GM19193 (cell line): ENCODE data around the gene TARS2.

Source experiments
- POLR2A ChIP-seq: IDR thresholded peaks from 4 replicates; pipeline ENCODE4 v1.6.1; 2011; ENCODE audit not compliant: insufficient read depth, insufficient read length; ENCODE audit errors: extremely low read depth

TARS2 gene

DNA sequence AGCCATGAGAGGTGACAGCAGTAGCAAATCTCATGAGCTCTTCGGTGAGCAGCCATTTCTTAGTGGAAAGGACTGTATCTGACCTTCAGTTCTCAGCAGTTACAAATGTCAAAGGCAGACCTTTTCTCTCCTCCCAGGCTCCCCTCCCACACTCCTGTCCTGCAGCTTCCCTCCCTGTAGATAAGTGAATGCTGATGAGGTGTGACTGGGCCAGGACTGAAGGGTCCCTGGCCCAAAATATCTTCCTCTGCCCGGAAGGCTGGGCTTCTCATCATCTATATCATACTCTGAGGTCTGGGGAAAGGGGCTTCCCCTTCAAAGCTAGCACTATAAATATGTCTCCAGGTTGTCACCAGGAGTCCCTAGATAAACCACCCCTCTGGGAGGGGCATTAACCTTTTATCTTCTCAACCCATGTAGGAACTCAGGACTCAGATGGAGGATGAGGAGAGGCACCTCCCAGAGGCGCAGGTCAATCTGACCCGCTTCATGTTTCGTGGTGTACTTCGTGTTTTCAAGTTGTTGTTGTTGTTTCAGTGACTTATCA lies 58.3 kb downstream of the TARS2 start:
- no peak for TF ChIP-seq POLR2A

- TF ChIP-seq POLR2A, result no peak
Observed at GRCh38 chr1:150546294-150546937, 59.2 kb downstream of the TARS2 start.

DNA sequence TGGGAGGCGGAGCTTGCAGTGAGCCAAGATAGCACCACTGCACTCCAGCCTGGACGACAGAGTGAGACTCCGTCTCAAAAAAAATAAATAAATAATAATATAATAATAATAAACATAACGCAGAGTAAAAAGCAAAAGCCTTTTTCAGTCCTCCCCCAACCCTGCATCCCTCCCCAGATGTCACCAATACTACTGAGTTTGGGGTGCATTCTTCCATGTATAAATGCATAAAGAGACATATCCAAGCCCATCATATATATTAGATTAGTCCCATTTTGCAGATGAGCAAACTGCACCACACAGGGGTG lies 61.1 kb downstream of the TARS2 start:
- no peak for TF ChIP-seq POLR2A

DNA sequence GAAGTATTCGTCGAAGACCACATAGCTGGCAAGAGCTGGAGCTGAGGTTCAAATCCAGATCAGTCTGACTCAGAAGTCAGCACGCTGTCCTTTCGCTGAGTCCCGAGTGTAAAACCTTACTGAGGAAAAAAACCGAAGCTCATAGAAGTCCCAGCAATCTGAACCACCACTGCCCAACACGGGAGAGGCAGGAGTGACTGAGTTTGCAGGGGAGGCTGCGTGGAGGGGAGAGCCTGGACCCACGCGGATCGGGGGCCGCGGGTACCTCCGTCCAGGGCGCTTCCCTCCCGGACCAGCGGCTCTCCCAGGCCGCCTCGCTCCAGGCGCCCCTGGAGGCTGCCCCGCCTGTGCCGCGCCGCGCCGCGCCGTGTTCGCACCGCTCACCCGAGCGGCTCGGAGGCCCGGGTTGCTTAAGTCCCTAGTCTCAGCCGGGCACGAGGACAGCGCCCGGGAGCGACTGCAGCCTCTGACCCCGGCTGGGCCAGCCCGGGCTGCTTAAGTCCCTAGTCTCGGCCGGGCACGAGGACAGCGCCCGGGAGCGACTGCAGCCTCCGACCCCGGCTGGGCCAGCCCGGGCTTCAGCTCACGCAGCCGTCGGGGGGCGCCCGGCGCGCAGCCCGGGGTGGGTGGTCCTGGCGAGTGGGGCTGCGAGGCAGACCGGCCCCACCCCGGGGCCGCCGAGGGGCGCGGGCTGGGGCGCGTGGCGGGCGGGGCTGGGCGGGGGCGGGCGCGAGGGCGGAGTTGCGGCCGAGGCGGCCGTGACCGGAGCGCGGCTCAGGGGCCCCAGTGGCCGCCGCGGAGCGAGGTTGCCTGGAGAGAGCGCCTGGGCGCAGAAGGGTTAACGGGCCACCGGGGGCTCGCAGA lies 61.6 kb downstream of the TARS2 start, which contains the start of gene ADAMTSL4:
Gene ADAMTSL4 (plus strand): TSS at position 777 of the 864 bp plus-strand sequence. CDS start 2,881 bp downstream, outside the sequence.
- no peak for TF ChIP-seq POLR2A

- no peak for TF ChIP-seq POLR2A
Observed at GRCh38 chr1:150549496-150550221, 62.4 kb downstream of the TARS2 start.

DNA sequence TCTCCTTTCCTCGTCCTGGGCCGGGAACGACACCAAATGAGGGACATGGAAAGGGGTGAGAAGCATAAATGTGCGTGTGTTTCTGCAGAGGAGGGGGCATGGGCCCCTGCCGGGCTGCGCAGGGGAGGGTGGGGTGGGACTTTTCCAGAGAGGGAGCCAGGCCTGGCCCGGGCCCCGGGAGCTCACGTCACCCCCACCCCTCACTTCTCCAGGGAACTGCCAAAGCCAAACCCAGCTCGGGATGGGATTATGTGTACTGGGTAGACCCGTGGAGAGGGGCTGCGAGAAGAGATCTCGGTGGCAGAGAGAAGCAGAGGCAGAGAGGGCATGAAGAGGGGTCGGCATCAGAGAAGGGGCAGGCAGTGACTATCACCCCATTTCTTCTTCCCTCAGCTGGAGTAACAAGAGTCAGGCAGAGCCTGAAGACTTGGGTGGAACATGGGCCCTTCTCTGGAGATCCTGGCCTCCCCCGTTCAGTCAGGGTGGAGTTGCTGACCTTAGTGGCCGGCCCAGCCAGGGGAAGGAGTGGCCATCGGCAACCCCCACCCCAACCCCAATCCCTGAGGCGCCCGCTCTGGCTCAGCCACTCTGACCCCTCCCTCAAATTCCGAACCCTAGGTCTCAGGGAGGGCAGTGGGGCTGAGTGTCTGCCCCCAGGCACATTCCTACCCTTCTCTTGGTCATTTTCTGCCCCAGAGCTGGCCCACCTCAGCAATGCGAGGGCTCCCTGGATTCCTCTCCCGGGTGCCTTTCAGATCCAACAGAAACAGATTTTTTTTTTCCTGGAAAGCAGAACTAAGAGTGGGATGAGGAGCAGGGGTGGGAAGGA lies 63.2 kb downstream of the TARS2 start:
- no peak for TF ChIP-seq POLR2A

- TF ChIP-seq POLR2A, result no peak
Observed at GRCh38 chr1:150551051-150551783, 64.0 kb downstream of the TARS2 start.

DNA sequence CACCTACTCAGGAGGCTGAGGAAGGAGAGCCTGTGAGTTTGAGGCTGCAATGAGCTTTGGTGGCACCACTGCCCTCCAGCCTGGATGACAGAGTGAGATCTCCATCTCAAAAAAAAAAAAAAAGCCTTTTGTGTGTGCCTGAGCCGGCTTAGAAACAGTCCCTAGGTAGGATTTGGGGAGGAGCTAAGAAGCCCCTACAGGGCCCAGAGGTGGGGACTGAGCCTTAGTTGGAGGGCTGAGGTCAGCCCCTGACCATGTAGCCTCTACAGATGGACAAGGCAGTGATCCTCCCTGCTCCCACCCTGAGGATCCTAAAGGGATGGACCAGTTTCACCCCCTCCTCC lies 64.5 kb downstream of the TARS2 start:
- no peak for TF ChIP-seq POLR2A

- TF ChIP-seq POLR2A, result no peak
Observed at GRCh38 chr1:150552128-150552910, 65.1 kb downstream of the TARS2 start.

GRCh38 chr1:150552911-150553289 lies 65.7 kb downstream of the TARS2 start:
- TF ChIP-seq POLR2A, result no peak

- no peak for TF ChIP-seq POLR2A
Observed at GRCh38 chr1:150553392-150554085, 66.3 kb downstream of the TARS2 start.

DNA sequence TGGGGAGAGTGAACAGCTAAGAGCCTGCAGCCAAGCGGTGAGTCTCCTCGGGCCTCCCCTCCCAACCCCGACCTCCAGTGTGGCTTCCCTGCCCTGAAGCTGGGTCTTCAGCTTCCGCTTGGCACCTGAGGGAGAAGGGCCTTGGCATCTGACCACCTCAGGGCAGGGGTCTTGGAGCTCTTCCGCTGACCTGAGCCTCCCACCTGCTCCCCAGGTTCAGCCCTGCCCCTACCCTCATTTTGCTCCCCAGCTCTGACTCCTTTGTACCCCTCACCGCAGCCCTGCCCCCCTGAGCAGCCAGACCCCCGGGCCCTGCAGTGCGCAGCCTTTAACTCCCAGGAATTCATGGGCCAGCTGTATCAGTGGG lies 66.8 kb downstream of the TARS2 start:
- TF ChIP-seq POLR2A, result no peak
